ENCODE results near the gene GRIFIN.

Gene GRIFIN

DNA sequence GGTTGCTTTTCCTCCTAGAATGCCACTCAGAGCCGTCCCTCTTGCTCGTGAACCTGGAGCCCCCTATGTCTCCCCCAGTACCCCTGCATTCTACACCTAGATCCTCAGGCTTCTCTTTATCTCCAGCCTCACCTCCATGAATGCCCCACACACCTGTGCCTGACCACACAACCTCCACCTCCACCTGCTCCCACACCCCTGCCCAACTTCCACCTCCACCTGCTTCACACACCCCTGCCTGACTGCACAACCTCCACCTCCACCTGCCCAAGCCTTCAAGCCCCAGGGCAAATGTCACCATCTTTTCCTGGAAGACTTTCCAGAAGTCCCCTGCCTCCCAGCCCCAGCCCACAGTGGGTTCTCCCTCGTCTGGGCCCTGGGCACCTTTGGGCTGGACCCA lies 36.5 kb upstream of the GRIFIN start:
- no peak for DNase-seq (ENCODE audit: low spot score)

DNA sequence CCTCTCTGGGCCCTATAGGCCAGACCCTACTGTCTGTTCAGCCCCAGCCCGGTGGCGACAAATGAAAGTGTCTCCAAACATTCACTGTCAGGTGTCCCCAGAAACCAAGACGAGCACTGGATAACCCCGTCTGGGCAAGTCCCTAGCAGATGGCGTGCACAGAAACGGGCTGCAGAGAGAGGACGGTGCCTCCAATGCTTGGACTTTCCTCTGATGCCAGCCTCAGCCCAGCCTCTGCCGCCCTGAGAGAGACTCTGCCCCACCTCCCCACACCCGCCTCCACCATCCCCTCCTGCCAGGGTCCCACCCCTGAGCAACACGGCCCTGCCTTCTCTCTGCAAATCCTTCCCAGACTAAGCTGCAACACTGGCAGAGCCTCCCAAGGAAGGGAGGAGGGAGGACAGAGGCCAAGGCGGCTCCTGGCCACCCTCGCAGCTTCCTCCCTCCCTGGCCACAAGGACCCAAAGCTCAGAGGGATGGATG lies 36.0 kb upstream of the GRIFIN start:
- no peak for DNase-seq (ENCODE audit: low spot score)

DNA sequence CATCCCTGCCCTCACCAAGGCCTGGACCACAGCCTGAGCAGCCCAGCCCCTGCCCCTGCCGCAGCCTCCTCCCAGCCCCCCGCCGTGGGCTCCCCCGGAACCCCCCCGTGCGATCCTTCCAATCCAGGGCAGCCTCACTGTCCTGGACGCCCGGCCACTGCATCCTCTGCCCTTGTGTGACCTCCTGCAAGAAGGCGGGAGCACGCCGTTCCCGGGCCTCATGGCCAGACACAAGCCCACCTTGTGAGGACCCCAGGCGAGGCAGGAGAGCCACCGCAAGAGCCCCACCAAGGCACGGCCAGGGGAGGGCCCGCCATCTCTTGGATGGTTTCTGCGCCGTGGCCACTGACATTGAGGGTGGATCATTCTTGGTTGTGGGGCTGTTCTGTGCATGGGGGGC lies 35.6 kb upstream of the GRIFIN start:
- no peak for DNase-seq (ENCODE audit: low spot score)

DNA sequence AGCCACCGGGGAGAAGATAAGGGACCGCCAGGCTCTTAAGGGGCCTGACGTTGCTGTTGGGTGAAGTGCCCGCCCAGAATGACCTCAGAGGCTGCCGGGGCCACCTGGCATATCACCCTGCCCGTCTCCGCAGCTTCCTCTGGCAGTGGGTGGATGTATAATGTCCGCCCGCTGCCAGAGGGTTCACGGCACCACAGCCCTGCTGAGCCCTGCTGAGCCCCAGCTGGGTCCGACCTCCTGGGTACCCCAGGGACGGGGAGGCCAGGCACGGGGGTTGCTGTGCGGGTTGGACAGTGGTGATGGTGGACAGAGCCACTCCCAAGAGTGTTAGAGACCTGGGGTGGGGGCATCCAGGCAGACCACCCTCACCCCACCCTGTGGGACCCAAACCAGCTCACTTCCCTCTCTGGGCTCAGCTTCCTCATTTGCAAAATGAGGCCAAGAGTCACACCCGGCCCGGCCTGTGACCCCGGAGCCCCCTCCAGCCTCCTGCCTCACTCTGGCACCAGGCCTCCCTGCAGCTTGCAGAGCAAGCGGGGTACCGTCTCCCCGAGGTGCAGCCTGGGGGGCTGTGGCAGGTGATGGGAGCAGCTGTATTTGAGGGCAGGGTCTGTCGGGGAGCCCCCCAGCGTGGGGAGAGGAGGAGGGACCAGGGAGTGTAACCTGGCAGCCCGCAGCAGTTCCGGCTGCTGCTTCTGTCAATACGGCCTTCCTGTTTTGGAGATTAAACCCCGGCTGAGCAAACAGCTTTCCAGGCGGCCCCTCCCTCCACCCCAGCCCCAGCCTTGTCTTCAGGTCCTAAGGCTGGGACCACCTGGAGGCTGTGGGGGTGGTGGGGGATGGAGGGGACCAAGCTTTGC lies 34.9 kb upstream of the GRIFIN start:
- DNase-seq (ENCODE audit: low spot score) = no peak

DNA sequence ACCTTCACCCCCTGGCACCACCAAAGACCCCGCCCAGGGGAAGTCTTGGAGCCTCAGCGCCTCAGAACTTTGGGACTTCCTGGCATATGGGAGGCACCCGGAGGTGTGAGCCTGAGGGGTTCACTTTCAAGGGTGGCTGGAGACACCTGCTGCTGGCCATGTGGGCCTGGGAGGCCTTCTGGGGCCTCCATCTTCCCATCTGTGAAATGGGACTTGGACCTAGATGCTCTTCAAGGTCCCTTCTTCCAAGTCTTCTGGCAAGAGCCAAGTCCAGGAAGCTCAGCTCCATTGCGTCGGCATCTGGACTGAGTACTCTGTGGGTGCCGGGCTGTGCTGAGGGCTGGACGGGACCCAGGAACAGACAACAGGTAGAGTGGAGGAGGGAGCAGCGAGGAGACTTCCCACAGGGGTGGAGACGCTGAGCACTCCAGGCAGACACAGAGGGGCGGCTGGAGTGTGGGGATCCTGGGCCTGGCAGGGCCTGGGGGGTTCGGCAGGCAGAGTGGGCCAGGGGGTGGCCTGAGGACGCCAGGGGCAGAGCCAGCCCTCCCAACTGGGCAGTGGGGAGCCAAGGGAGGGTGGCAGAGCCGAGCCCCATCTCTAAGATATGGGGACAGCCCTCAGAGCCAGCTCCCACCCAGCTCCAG lies 34.1 kb upstream of the GRIFIN start:
- DNase-seq (ENCODE audit: low spot score) = no peak

DNA sequence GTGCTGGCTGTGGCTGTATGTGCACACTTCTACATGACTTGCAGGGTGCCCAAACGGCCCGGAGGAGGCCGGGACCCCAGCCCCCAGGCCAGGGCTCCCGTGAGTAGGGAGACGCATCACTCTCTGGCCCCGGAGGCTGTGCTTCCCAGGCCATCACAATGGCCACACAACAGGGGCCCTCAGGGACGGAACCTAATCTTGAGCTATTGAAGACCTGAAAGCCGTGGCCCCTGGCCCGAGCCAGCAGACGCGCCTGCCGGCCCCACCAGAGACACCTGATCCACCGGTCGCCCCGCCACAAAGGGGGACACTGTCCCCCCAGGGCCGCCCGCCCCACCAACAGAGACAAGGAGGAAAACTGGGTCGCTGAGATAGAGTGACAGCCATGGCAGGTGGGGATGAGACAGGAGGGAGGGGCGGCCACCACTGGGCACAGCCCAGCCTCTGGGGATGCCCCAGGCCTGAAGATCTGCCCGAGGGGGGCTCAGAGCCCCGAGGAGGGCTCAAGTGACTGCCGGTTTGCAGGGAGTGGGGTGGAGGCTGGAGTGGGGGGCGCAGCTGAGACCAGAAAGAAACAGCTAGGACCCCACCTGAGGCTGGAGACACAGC lies 33.2 kb upstream of the GRIFIN start:
- no peak for DNase-seq (ENCODE audit: low spot score)

DNA sequence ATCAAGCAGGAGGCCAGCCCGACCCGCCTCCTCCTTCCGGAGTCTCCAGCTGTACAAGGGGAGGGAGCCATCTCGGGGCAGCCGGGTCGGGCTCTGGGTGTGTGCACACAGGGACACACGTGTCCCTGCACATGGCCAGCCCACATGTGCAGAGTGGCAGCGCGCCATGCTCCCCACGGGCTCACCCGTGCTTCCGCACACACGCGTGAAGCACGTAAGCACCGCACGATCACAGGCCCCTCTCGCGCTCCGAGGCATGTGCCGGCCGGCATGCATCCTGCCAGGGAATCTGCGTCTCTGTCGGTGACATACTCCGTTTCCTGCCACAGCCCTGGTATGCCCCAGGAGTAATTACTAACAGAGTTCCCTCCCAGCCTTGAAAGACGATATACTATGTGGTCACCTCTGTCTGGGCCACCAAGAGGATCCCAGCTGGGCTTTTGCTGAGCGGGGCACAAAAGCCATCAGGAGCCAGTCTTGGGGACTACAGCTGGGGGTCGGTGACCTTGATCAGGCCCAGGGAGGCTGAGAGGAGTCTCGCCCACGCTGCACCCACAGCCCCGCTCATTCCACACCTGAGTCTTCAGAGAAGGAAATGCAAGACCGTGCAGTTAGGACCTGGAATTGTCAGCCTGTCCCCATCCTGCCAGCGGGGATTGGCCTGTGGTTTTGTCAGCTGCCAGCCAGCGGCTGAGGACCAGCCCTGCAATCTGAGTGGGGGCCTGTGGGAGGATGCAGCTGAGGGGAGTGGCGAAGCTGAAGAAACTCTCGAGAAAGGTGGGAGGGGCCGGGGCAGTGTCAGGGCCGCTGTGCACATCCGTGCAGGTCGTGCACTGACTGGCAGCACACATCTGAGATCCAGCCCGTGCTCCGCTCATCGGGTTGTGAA lies 32.4 kb upstream of the GRIFIN start:
- no peak for DNase-seq (ENCODE audit: low spot score)

DNA sequence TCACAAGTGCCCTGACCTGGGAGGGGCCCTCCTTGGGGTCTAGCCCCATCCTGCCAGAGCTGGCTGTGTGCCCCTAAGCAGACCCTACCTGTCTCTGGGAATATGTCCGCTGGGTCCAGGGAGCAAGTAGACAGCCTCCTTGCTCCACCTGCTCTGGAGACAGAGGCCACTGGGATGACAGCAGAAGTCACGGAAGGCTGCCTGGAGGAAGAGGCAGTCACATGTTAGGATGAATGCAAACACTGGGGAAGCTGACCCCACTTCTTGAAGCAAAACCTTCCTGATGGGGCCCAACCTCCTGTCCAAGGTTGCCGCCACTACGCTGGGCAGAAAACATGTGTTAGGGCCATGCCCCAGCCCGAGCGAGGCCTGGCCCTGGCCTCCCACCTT lies 31.7 kb upstream of the GRIFIN start:
- DNase-seq (ENCODE audit: low spot score) = no peak

DNA sequence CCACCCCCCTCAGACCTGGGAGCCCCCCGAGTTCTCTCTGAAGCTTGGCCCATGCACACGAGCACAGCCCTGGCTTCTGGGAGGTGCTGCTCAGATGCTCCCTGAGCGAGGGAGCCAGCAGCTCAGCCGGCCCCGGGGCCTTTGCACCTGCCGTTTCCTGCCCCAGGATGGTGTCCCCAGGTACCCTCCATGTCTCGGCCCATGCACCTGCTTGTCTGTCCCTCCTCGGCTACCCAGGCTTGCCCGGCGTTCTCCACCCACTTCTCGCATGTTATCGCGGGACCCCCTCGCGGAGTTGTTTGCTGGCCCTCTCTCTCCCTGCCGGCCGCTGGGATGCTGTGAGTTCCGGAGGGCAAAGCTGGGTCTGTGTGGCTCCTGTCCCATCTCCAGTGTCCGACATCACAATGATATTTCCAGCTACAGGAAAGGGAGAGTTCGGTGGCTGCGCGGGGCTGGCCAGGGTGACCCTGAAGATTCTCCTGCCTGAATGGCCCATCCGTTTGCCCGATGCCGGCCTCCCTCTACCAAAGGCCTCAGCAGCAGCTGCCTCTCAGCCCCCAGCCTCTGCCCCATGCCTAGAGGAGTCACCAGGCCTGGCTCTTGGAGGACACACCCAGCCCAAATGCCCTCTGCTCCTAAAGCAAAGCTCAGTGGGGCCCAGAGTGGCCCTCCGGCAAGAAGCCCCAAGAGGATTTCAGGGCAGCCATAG lies 31.2 kb upstream of the GRIFIN start:
- DNase-seq (ENCODE audit: low spot score) = no peak

DNA sequence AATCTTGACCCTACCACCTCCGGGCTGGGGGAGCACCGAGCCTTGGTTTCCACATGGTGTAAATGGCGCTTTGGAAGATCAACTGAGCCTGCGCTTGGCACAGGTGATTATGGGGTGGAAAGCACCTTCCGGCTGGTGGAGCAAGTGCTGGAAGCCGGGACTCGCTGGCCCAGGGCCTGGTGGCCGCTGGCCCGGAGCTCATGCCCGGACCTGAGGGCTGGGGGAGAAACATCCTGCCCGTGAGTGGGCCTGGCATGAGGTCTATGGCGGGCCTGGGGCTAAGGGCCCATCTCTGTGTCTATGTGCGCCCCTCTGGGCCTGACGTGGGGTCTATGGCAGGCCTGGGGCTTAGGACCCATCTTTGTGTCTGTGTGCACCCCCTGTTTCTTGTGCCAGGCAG lies 29.2 kb upstream of the GRIFIN start:
- DNase-seq (ENCODE audit: low spot score) = no peak

DNA sequence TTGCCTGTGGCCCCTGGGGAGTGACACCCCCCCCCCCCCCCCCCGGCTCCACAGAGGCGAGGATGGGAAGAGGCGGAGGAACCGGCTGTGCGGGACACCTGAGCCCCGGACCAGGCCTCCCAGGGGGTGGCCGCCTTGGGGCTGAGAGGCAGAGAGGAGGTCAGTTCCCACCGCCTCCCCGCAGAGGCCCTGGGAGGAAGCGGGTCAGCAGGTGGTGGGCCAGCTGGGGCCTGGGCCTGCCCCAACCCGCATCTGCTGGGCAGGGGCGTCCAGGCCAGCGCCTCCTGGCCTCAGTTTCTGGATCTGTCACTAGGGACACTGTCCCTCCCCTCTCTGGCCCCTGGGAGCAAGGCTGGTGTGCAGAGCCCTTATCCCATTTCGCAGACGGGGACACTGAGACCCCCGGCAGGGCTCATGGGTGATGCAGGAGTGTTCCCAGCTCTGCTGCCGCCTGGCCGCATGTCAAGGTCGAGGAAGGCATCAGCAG lies 28.7 kb upstream of the GRIFIN start:
- DNase-seq (ENCODE audit: low spot score) = no peak

DNA sequence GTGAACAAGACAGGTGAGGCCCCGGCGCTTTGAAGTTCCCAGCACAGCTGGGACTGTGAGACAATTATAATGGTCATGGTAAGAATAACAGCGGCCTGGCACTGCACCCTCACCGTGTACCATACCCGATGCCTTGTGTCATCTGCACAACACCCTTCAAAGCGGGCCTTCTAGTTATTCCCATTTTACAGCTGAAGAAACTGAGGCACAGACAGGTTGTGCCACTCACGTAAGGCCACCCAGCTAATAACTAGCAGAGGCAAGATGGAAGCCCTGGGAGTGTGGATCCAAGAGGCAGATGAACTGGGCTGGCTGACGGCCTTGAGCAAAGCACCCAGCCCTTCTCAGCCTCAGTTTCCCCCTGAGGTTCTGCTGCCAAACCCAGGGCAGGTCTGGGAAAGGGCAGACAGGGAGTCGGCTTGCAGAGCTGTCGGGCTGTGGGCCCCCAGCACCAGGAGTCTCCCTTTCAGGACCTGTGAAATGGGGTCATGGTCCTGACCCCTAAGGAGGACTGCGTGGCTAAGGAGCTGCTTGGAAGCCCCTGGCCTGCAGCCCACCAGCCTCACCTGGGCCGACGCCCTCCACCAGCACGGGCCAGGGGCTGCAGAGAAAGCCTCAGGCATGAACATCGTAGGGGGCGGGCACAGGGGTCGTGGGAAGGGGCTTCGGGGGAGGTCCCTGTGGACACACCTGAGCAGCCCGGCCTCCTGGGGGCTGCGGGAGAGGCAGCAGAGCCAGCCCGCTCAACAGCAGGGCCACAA lies 28.1 kb upstream of the GRIFIN start:
- DNase-seq (ENCODE audit: low spot score) = no peak

DNA sequence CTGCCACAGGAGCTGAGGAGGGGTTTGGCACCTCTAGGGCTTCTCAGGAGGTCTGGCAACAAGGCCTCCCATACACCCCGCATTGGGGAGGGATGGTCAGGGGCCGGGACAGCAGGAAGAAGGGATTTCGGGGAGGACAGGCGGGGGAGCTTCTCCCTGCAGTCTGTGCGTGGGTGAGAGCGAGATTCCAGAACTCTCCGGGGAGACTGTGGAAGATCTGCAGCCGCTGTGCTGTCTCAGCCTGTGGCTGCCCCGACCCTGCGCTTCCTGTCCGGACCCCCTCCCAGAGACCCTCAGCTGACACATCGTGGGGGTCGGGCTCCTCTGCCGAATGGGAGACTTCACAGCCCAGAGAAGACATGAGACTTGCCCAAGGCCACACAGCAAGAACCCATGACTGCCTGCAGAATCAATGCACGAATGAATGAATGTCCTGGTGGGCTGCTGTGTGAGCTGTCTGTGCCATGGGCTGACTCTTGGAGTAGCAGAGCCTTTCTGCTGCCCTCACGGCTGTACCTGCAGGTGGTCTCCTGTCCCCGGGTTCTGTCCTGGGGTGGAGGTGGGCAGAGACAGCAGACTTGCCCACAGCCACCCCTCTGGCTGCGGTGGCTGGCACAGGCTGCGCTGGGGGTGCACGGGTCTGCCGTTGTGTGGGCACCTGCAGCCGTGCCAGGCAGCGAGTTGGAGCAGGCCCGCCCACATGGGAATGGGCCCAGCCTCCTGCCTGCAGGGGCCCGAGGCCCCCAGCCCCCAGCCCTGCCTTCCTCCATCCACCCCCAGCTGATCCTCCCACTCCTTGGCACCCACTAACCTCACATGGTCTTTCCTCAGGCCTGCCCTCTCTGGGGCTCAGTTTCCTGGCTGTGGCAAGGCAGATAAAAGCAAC lies 27.1 kb upstream of the GRIFIN start:
- DNase-seq (ENCODE audit: low spot score) = no peak

DNA sequence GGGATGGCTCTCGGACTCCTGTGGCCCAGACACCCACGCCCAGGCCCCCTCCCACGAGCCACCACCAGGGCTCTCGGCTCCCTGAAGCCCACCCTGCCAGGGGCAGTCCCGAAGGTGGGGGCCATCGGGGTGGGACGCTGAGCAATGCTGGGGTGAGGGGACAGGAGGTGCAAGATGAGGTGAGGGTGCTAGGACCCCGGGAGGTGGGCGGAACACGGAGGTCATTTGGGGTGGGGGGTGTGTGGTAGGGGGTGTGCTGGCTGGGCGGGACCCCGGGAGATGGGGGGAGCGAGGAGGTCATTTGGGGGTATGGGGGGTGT lies 26.4 kb upstream of the GRIFIN start:
- no peak for DNase-seq (ENCODE audit: low spot score)

DNA sequence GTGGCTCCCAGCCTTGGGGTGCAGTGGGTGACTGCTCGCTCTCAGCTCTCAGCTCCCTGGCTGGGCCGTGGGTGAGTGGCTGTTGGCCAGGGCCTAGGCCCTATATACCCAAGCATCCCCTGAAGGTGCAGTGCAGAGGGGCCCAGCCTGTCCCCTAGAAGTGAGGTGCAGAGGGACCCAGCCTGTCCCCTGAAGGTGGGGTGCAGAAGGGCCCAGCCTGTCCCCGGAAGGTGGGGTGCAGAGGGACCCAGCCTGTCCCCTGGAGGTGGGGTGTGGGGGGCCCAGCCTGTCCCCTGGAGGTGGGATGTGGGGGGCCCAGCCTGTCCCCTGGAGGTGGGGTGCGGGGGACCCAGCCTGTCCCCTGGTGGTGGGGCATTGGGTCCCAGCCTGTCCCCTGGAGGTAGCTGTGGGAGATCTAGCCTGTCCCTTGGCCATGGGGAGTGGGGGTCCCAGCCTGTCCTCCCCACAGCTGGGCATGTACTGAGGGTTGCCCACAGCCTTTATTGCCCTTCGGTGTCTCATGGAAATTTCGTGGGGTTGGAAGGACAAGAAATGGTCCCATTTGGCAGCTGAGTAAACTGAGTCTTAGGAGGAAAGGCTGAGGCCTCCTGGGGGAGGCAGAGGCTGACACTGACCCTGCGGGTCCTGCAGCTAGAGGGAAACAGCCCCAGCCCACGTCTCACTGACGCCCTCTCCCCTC lies 25.9 kb upstream of the GRIFIN start:
- DNase-seq (ENCODE audit: low spot score) = no peak

DNA sequence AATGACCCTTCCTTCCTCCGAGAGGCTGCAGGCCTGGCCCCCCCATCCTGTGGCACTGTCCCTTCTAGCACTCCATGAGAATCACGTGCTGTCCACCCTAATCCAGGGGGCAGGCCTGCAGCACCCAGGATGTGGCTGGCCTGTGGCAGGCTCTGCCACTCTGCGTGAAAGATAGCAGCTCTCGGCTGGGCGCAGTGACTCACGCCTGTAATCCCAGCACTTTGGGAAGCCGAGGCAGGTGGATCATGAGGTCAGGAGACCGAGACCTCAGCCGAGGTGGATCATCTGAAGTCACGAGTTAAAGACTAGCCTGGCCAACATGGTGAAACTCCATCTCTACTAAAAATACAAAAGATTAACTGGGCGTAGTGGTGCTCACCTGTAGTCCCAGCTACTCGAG lies 24.5 kb upstream of the GRIFIN start:
- no peak for DNase-seq (ENCODE audit: low spot score)

DNA sequence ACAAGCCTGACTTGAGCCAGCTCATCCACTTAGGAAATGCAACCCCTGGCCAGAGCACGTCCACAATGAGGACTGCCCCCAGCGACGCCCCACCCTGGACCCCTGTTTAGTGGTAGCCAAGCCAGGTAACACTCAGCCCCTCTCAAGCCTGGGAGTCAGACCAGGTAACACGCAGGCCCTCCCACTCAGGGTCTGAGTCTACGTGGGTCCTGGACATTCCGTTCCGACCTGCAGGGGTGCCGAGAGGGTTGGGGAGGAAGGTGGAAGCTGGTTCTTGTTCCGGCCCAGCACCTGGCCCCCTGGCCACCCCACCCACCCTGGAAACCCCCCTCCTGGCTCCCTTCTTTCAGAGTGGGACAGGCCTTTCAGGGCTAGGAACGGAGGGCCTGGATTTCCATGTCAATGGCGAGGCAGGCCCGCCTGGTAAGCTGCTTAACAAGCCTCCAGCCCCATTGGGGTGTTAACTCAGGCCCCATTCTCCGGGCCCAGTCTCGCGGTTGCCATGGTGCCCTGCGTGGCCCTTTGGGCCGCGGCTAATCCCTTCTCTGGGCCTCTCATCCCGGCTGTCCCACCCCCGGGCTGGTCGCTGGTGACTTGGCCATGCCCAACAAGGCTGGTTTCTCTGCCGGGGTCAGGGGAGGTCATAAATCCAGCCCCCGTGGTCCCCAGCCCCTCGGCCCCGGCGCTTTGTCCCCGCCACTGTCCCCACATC lies 23.7 kb upstream of the GRIFIN start:
- no peak for DNase-seq (ENCODE audit: low spot score)

DNA sequence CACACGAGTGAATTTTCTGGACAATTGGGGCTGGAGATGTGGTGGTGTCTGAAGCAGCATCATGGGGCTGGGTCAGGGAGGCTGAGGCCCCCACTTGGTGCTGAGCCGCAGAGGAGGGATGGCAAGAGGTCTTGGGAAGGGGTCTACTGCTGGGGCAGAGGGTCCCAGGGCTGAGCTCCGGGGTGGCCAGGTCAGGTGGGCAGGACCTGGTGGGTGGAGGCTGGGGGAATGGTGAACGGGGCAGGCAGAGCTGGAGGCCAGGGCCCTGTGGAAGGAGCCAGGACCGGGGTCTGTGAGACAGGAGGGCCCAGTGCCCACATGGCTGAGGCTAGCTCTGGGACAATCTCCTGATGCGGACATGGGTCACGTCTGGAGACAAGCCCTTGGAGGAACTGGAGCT lies 23.0 kb upstream of the GRIFIN start:
- DNase-seq (ENCODE audit: low spot score) = no peak

All from putamen (tissue), 1 donor.